K562 (cell line): ENCODE measurements around the gene NEURL1. TPM values are rescaled to one million over a fixed set of nuclear protein-coding genes. Genes with fewer than 3 reads are reported as not detected.

ENCODE experiments used
- CHD1 ChIP-seq: fragments of 200-600 bp; sonication (generic); IDR thresholded peaks from one replicate; pipeline ENCODE4 v1.6.1; 2012; ENCODE audit warnings: mild to moderate bottlenecking, moderate library complexity, low read length, inconsistent platforms
- FOXJ3 ChIP-seq: sonication (generic); formaldehyde crosslinking; IDR thresholded peaks from 2 replicates; pipeline ENCODE4 v1.4.0; 2020; ENCODE audit warnings: mild to moderate bottlenecking, missing genetic modification reagents
- ILK ChIP-seq: fragments of 450-650 bp; IDR thresholded peaks from 2 replicates; pipeline ENCODE4 v1.6.1; 2016; ENCODE audit warnings: missing genetic modification characterization, low read depth, mild to moderate bottlenecking, missing compliant biosample characterization, moderate library complexity, borderline replicate concordance
- KLF16 ChIP-seq: IDR thresholded peaks from 2 replicates; pipeline ENCODE4 v1.6.1; 2016; ENCODE audit warnings: antibody characterized with exemption
- polyA plus RNA-seq, 8 experiments: library from polyadenylated mRNA; depleted of rRNA in 4 of 8; stranded (reverse) in 5 of 8; unstranded in 3 of 8; fragments of >200 nt; fragmentation: Nextera tagmentation in 2 of 8; fragmentation: Illumina TruSeq in 1 of 8; extraction: Ambion mirVana in 2 of 8; extraction: Trizol in 1 of 8; gene quantifications; 2 replicates each; pipeline versions ENCODE4 v1.2.1 to v1.2.3, GENCODE V29; 2011 to 2014; ENCODE audit warnings: inconsistent platforms in 1 of 8, missing spikeins in 1 of 8
- total RNA-seq, 7 experiments: library from RNA; depleted of rRNA in 6 of 7; stranded (reverse); fragments of >200 nt in 6 of 7; fragmentation: Illumina TruSeq in 2 of 7; extraction: Trizol in 2 of 7; gene quantifications; 2 replicates each; pipeline versions ENCODE4 v1.2.1 to v1.2.3, GENCODE V29; 2011 to 2021; ENCODE audit warnings: low replicate concordance in 1 of 7
- TF ChIP-seq, protein P1 (sequence below), 2 experiments: fragments of 450-650 bp; formaldehyde crosslinking in 1 of 2; IDR thresholded peaks; 2 replicates each; pipeline versions ENCODE4 v1.4.0 to v1.6.1; 2014 to 2020; ENCODE audit warnings: mild to moderate bottlenecking in 2 of 2, borderline replicate concordance in 1 of 2, low read depth in 1 of 2
- TF ChIP-seq, protein P2 (sequence below): fragments of 450-650 bp; IDR thresholded peaks from 2 replicates; pipeline ENCODE4 v1.6.1; 2016; ENCODE audit warnings: mild to moderate bottlenecking, moderate library complexity

Gene NEURL1
- total and polyA plus RNA-seq, 9 of the 15 experiments (the other 6 are each of a cell fraction or from before 2014, with no cell fraction given): 0.01 to 0.45 (median 0.16) TPM; not detected in 5

- TF ChIP-seq, protein P1, sequence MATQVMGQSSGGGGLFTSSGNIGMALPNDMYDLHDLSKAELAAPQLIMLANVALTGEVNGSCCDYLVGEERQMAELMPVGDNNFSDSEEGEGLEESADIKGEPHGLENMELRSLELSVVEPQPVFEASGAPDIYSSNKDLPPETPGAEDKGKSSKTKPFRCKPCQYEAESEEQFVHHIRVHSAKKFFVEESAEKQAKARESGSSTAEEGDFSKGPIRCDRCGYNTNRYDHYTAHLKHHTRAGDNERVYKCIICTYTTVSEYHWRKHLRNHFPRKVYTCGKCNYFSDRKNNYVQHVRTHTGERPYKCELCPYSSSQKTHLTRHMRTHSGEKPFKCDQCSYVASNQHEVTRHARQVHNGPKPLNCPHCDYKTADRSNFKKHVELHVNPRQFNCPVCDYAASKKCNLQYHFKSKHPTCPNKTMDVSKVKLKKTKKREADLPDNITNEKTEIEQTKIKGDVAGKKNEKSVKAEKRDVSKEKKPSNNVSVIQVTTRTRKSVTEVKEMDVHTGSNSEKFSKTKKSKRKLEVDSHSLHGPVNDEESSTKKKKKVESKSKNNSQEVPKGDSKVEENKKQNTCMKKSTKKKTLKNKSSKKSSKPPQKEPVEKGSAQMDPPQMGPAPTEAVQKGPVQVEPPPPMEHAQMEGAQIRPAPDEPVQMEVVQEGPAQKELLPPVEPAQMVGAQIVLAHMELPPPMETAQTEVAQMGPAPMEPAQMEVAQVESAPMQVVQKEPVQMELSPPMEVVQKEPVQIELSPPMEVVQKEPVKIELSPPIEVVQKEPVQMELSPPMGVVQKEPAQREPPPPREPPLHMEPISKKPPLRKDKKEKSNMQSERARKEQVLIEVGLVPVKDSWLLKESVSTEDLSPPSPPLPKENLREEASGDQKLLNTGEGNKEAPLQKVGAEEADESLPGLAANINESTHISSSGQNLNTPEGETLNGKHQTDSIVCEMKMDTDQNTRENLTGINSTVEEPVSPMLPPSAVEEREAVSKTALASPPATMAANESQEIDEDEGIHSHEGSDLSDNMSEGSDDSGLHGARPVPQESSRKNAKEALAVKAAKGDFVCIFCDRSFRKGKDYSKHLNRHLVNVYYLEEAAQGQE (IDR thresholded peaks at IDR 0.05; ENCODE audit: borderline replicate concordance): peak; percentile 70
- TF ChIP-seq, protein P1 (CRISPR knock-in tag; IDR thresholded peaks at IDR 0.05; ENCODE audit: low read depth): no peak
- TF ChIP-seq, protein P2, sequence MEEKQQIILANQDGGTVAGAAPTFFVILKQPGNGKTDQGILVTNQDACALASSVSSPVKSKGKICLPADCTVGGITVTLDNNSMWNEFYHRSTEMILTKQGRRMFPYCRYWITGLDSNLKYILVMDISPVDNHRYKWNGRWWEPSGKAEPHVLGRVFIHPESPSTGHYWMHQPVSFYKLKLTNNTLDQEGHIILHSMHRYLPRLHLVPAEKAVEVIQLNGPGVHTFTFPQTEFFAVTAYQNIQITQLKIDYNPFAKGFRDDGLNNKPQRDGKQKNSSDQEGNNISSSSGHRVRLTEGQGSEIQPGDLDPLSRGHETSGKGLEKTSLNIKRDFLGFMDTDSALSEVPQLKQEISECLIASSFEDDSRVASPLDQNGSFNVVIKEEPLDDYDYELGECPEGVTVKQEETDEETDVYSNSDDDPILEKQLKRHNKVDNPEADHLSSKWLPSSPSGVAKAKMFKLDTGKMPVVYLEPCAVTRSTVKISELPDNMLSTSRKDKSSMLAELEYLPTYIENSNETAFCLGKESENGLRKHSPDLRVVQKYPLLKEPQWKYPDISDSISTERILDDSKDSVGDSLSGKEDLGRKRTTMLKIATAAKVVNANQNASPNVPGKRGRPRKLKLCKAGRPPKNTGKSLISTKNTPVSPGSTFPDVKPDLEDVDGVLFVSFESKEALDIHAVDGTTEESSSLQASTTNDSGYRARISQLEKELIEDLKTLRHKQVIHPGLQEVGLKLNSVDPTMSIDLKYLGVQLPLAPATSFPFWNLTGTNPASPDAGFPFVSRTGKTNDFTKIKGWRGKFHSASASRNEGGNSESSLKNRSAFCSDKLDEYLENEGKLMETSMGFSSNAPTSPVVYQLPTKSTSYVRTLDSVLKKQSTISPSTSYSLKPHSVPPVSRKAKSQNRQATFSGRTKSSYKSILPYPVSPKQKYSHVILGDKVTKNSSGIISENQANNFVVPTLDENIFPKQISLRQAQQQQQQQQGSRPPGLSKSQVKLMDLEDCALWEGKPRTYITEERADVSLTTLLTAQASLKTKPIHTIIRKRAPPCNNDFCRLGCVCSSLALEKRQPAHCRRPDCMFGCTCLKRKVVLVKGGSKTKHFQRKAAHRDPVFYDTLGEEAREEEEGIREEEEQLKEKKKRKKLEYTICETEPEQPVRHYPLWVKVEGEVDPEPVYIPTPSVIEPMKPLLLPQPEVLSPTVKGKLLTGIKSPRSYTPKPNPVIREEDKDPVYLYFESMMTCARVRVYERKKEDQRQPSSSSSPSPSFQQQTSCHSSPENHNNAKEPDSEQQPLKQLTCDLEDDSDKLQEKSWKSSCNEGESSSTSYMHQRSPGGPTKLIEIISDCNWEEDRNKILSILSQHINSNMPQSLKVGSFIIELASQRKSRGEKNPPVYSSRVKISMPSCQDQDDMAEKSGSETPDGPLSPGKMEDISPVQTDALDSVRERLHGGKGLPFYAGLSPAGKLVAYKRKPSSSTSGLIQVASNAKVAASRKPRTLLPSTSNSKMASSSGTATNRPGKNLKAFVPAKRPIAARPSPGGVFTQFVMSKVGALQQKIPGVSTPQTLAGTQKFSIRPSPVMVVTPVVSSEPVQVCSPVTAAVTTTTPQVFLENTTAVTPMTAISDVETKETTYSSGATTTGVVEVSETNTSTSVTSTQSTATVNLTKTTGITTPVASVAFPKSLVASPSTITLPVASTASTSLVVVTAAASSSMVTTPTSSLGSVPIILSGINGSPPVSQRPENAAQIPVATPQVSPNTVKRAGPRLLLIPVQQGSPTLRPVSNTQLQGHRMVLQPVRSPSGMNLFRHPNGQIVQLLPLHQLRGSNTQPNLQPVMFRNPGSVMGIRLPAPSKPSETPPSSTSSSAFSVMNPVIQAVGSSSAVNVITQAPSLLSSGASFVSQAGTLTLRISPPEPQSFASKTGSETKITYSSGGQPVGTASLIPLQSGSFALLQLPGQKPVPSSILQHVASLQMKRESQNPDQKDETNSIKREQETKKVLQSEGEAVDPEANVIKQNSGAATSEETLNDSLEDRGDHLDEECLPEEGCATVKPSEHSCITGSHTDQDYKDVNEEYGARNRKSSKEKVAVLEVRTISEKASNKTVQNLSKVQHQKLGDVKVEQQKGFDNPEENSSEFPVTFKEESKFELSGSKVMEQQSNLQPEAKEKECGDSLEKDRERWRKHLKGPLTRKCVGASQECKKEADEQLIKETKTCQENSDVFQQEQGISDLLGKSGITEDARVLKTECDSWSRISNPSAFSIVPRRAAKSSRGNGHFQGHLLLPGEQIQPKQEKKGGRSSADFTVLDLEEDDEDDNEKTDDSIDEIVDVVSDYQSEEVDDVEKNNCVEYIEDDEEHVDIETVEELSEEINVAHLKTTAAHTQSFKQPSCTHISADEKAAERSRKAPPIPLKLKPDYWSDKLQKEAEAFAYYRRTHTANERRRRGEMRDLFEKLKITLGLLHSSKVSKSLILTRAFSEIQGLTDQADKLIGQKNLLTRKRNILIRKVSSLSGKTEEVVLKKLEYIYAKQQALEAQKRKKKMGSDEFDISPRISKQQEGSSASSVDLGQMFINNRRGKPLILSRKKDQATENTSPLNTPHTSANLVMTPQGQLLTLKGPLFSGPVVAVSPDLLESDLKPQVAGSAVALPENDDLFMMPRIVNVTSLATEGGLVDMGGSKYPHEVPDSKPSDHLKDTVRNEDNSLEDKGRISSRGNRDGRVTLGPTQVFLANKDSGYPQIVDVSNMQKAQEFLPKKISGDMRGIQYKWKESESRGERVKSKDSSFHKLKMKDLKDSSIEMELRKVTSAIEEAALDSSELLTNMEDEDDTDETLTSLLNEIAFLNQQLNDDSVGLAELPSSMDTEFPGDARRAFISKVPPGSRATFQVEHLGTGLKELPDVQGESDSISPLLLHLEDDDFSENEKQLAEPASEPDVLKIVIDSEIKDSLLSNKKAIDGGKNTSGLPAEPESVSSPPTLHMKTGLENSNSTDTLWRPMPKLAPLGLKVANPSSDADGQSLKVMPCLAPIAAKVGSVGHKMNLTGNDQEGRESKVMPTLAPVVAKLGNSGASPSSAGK: no peak
- TF ChIP-seq KLF16 (no peak), FOXJ3 (no peak), ILK (no peak), CHD1 (no peak)
These were observed 112.0 kb downstream of the NEURL1 start (continued) for GRCh38 chr10:103605359-103606096.
